Stimulated activated memory B cell treated with anti-CD40 and anti-IgM and Interleukin-4, amounts not matched to agents 10 μg/mL and 1 μg/mL and 100 μg/mL, for 72 hours (primary cell): ENCODE measurements around the gene WNT7B.
A peak's percentile ranks its signal among the peaks of the same experiment; 100 is the strongest.

Source experiments
- ATAC-seq: fragments of 150-1000 bp; cut with Tn5 transposase; 2 replicates; pipeline ENCODE4 v1.10.0; 2021
- H3K27ac Mint-ChIP-seq: one replicate; pipeline ENCODE4 v1.8.0; 2022; ENCODE audit warnings: mild to moderate bottlenecking, mixed read lengths
- H3K27me3 Mint-ChIP-seq: one replicate; pipeline ENCODE4 v1.8.0; 2022; ENCODE audit warnings: mixed read lengths
- H3K36me3 Mint-ChIP-seq: one replicate; pipeline ENCODE4 v1.8.0; 2022; ENCODE audit warnings: mixed read lengths
- H3K4me1 Mint-ChIP-seq: one replicate; pipeline ENCODE4 v1.8.0; 2022; ENCODE audit warnings: mixed read lengths
- H3K4me3 Mint-ChIP-seq: one replicate; pipeline ENCODE4 v1.8.0; 2022; ENCODE audit warnings: mild to moderate bottlenecking, moderate library complexity, mixed read lengths
- H3K9me3 Mint-ChIP-seq: one replicate; pipeline ENCODE4 v1.8.0; 2022; ENCODE audit warnings: mixed read lengths

WNT7B gene

DNA sequence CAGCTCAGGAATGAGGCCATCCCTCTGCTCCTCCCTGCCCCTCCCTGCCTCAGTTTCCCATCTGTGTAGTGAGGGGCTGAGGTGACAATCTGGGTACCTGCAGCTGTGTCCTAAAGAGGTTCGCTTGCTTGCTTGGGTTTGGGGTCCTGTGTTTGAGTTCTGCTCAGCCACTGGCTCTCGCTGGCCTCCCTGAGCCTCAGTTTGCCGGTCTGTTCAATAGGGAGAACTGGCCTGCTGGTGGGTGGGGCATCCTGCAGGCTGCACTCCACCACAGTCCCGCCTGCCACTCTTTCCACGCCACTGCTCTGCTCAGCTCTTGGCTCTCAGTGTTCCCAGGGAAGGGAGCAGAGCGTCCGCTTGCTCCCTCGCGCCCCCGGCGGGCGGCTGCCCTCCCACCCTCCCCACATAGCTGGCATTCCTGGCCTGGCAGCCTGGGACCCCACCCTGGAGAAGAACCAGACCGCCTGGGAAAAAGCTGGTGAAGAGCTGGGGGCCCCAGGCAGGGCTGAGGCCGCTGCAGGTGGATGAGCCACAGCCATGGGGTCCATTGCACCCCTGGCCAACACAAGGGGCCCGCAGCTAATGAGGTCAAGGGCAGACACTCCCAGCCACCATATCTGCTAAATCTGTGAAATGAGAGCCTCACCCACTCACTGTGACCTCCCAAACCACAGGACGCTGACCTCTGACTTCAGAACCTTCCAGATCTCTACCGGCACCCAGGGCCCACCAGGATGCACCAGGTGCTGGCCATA is 15.1 kb downstream of the WNT7B start:
- Mint-ChIP-seq H3K4me3 (no peak overlapping the region), H3K4me1 (peaks cover 9% of the 10 kb centered on the region)

DNA sequence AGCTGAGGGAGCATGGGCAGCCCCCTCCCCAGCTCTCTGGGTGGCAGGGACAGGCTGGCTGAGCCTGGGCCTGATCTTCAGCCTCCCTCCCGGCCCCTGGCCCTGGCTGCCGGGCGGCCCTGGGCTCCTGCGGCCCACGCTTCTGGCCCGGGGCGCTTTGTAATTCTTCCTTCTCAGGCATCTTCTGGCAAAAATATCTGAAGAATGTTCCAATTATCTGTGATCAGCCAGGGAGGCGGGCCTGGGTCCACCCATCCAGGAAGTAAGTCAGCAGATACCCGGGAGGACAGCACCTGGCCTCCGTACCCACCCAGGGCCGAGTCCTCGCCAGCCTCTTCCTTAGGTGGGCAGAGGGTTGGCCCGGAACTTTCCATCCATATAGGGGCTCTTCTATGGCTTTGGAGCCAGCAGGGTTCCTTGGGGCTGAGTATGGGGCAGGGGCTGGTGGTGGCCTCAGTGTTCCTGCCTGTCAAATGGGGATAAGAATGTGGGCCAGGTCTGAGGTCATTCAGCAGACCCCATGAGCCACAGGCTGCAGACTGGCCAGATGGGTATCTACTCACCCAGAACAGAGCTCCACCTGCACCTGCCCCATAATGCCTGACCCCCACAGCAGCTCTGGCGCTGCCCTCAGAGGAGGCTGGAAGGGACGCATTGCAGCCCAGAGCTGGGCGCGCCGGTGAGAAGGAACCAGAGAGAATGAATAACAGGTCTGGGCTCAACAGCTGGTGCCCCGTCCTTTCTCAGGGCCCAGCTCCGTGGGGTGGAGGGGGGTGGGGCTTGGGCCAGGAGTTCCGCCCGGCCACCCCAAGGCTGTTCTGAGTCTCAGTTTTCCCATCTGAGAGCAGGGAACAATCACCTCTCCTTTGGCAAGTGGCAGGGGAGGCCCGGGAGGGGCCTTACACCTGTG is 16.2 kb downstream of the WNT7B start:
- Mint-ChIP-seq H3K27ac (no peak overlapping the region), H3K36me3 (no peaks in the 10 kb centered on the region), H3K4me3 (no peak overlapping the region), H3K27me3 (peaks cover 84% of the 10 kb centered on the region), H3K9me3 (no peaks in the 10 kb centered on the region), H3K4me1 (peaks cover 9% of the 10 kb centered on the region)
- no peak for ATAC-seq

More for the DNA sequence above, 15.1 kb downstream of the WNT7B start:
- H3K27ac Mint-ChIP-seq, result no peak overlapping the region
- H3K36me3 Mint-ChIP-seq, result no peaks in the 10 kb centered on the region
- no peaks in the 10 kb centered on the region for H3K9me3 Mint-ChIP-seq
- ATAC-seq, result no peak
- H3K27me3 Mint-ChIP-seq, result peaks cover 87% of the 10 kb centered on the region

DNA sequence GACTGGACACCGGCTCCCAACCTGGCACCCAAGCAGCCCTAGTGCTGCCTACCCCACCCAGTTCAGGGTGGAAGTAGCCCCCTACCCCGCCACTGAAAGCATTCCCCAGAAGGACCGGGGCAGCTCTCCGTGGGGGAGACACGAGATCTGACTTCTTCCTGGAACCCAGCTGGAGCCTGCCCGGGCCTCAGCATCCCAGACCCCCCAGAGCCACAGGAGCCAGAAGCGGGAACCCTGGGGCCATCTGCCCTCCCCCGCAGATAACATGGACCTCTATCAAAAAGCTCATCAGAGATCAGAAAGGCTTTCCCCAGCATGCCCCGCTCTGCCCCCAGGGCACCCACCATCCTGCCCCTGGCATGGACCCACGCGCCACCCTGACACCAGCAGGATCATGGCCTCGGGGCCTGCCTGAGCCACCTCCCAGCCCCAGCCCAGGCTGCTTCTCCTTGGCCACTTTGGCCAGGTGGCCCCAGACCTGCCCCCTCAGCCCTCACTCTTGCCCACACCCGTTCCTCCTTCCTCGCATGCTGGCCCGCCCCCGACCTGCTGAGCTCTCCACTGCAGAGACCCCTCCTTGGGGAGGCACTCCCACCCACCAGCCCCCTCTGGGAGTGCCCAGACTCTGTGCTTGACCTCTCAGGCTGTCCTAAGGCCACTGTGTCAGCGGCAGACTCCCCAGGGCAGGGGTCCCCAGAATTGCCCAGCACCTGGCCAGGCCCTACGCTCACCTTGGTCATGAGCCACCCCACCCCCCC is 17.1 kb downstream of the WNT7B start:
- H3K27ac Mint-ChIP-seq, result no peak overlapping the region
- no peaks in the 10 kb centered on the region for H3K36me3 Mint-ChIP-seq
- H3K4me3 Mint-ChIP-seq, result no peak overlapping the region
- H3K4me1 Mint-ChIP-seq, result peaks cover 4% of the 10 kb centered on the region
- no peak for ATAC-seq
- no peaks in the 10 kb centered on the region for H3K9me3 Mint-ChIP-seq
- H3K27me3 Mint-ChIP-seq, result peaks cover 84% of the 10 kb centered on the region

DNA sequence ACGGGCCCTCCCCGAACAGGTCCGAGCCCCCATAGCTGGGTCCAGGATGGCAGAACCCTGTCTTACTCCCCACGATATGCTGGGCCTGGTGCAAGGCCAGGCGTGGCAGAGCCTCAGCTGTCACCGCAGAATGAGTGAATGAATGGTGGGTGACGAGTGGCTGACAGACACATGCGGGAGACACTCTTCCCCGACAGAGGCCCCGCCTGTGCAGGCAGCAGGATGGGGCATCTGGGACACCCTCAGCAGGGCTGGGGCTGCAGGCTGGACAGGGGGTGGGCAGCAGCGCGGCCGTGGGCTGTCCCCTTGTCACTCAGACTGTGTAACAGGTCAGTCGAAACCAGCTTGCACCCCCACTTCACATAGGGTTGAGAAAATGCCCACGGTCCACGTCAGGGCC is 18.0 kb downstream of the WNT7B start:
- Mint-ChIP-seq H3K4me1 (no peaks in the 10 kb centered on the region), H3K27ac (no peak overlapping the region), H3K27me3 (peaks cover 84% of the 10 kb centered on the region), H3K36me3 (no peaks in the 10 kb centered on the region), H3K9me3 (no peaks in the 10 kb centered on the region), H3K4me3 (no peak overlapping the region)
- ATAC-seq, result no peak

DNA sequence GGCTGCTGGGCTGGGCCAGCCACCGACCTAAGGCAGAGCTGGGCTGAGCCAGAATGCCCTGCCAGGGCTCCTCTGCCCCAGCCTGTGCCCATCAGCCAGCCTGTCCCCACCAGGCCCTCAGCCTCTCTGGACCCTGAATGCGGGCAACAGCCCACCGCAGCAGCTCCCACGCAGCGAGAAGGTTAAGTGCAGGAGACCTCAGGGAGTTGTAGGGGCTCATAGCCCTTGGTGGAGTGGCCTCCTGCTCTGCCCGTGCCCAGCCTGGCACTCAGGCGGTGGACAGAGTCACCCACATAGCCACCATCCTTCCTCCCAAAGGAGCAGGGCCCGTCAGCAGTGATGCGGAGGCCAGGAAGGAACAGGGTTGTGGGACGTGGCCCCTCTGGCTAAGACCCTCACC is 19.1 kb downstream of the WNT7B start:
- H3K4me3 Mint-ChIP-seq, result no peak overlapping the region
- H3K4me1 Mint-ChIP-seq, result peaks cover 7% of the 10 kb centered on the region
- H3K9me3 Mint-ChIP-seq, result no peaks in the 10 kb centered on the region
- peaks cover 84% of the 10 kb centered on the region for H3K27me3 Mint-ChIP-seq
- no peak for ATAC-seq
- H3K36me3 Mint-ChIP-seq, result no peaks in the 10 kb centered on the region
- H3K27ac Mint-ChIP-seq, result no peak overlapping the region

DNA sequence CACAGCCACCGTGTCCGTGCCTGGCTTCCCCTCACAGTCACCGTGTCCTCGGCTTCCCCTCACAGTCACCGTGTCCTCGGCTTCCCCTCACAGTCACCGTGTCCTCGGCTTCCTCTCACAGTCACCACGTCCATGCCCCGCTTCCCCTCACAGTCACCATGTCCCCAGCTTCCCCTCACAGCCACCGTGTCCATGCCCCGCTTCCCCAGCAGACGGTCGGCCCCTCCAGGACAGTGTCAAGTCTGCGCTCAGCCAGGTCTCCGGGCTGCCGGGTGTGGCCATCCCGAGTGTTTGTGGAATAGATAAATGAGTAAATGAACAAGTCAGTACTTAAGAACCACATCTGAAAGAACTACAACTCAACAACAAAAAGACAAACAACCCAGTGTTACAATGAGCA is 23.8 kb downstream of the WNT7B start:
- Mint-ChIP-seq H3K4me3 (no peak overlapping the region), H3K27me3 (peaks cover 69% of the 10 kb centered on the region), H3K36me3 (no peaks in the 10 kb centered on the region), H3K4me1 (peaks cover 27% of the 10 kb centered on the region), H3K27ac (no peak overlapping the region), H3K9me3 (no peaks in the 10 kb centered on the region)
- no peak for ATAC-seq

DNA sequence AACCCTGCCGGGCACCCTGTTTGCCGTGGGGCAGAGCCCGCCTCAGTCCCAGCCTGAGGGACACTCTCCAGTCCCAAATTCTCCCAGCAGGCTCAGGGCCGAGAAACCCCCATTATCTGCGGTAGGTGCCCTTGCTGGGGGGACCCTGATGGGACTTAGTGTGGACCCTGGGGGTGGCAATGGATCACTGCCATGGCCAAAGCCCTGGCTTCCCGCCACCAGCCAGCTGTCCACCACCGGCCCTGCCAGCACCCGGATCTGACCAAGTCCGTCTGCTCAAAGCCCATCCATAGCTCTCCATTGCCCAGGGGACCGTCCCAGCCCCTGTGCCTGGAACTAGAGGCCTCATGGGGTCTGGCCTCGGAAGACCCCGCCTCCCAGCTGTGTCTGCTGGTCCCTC is 24.4 kb downstream of the WNT7B start:
- H3K9me3 Mint-ChIP-seq, result no peaks in the 10 kb centered on the region
- peaks cover 66% of the 10 kb centered on the region for H3K27me3 Mint-ChIP-seq
- peaks cover 33% of the 10 kb centered on the region for H3K4me1 Mint-ChIP-seq
- no peak overlapping the region for H3K27ac Mint-ChIP-seq
- ATAC-seq, result no peak
- H3K4me3 Mint-ChIP-seq, result no peak overlapping the region
- H3K36me3 Mint-ChIP-seq, result no peaks in the 10 kb centered on the region

DNA sequence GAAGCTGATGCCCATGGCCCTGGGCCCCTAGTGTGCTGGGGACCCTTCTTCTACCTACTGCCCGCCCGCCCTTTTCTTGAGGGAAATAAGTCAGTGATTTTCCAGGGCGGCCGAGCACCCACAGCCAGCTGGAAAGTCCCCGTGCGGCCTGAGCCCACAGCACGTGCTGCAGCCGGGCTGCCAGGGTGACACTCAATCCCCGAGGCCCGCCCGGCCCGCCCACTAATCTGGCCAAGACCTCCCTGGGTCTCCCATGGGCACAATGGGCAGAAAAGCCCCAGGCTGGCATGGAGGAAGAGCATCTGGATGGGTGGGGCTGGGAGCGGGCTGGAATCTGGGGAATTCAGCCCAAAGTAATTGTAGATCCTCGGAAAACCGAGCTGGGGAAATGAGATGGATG is 24.8 kb downstream of the WNT7B start:
- H3K4me1 Mint-ChIP-seq, result peaks cover 37% of the 10 kb centered on the region

DNA sequence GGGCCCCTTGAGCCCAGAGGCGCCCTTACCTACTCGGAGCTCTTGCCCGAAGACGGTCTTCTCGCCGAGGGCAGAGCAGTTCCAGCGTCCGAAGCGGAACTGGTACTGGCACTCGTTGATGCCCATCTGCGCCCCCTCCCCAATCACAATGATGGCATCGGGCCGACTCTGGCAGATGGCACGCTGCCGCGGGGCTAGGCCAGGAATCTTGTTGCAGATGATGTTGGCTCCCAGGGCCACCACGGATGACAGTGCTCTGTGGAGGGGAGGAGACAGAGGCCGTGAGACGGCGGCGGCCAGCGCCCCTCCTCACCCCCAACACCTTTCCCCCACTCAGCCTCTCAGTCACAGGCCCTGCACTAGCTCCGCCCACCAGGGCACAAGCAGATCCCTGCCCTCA is 27.1 kb downstream of the WNT7B start:
- Mint-ChIP-seq H3K27ac (no peak overlapping the region), H3K4me1 (peaks cover 41% of the 10 kb centered on the region), H3K36me3 (no peaks in the 10 kb centered on the region), H3K4me3 (no peak overlapping the region), H3K27me3 (peaks cover 60% of the 10 kb centered on the region), H3K9me3 (no peaks in the 10 kb centered on the region)
- no peak for ATAC-seq

More for the DNA sequence above, 24.8 kb downstream of the WNT7B start:
- Mint-ChIP-seq H3K27ac (no peak overlapping the region), H3K4me3 (no peak overlapping the region), H3K27me3 (peaks cover 66% of the 10 kb centered on the region), H3K36me3 (no peaks in the 10 kb centered on the region), H3K9me3 (no peaks in the 10 kb centered on the region)
- no peak for ATAC-seq

DNA sequence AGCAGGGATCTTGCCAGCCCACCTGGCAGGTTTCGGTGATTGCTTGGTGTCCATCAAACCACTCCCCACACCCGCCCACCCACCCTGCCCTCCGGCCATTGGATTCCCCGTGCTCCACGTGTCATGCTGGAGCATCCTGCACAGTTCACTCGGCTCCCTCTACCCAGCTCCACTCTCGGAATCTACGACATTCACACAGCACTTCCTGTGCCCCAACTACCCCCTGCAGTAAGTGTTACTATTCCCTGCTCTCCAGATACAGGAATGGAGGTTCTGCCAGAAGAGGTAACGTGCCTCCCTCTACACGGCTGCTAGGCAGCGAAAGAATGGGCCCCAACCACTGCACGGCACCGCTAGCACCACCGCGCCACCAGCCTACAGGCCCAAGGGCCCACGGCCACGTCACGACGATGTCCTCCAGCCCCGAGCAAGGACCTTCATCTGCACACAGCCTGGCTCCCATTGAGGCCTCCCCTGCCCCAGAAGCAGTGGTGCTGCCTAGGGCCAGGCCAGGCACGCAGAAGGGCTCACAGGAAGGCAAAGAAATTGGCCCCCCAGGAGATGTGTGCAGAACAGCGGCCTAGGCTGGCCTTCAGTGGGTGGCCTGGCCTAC is 27.6 kb downstream of the WNT7B start:
- ATAC-seq, result no peak
- H3K27ac Mint-ChIP-seq, result no peak overlapping the region
- no peaks in the 10 kb centered on the region for H3K9me3 Mint-ChIP-seq
- H3K36me3 Mint-ChIP-seq, result no peaks in the 10 kb centered on the region
- peaks cover 55% of the 10 kb centered on the region for H3K27me3 Mint-ChIP-seq
- H3K4me3 Mint-ChIP-seq, result no peak overlapping the region
- H3K4me1 Mint-ChIP-seq, result peaks cover 41% of the 10 kb centered on the region

DNA sequence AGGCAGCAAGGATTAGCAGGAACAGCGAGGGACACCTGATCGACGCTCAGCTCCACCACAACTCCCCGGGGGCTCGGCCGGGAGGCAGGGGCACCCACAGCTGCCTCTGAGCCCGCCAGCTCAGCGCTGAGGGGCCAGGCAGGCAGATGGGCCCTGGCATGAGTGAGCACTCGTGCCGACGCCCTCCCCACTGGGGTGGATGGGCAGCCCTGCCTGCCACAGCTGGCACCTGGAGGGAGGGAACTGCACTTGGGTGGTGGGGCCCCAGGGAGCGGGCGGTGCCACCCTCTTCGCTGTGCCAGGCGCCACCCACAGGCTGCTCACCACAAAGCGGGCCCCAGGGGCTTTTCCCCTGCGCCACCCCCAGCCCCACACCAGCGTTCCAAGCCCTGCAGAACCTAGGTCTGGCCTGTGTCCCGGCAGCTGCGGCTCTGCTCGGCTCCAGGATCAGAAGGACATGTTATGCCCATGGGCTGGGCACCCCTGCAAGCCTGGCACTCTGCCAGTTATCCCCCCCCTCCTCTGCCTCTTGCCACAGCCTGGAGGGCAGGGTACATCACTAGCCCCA is 28.8 kb downstream of the WNT7B start:
- Mint-ChIP-seq H3K27me3 (peaks cover 43% of the 10 kb centered on the region), H3K36me3 (no peaks in the 10 kb centered on the region), H3K4me1 (peaks cover 36% of the 10 kb centered on the region), H3K27ac (no peak overlapping the region), H3K9me3 (no peaks in the 10 kb centered on the region), H3K4me3 (no peak overlapping the region)
- ATAC-seq, result peak; percentile 76

DNA sequence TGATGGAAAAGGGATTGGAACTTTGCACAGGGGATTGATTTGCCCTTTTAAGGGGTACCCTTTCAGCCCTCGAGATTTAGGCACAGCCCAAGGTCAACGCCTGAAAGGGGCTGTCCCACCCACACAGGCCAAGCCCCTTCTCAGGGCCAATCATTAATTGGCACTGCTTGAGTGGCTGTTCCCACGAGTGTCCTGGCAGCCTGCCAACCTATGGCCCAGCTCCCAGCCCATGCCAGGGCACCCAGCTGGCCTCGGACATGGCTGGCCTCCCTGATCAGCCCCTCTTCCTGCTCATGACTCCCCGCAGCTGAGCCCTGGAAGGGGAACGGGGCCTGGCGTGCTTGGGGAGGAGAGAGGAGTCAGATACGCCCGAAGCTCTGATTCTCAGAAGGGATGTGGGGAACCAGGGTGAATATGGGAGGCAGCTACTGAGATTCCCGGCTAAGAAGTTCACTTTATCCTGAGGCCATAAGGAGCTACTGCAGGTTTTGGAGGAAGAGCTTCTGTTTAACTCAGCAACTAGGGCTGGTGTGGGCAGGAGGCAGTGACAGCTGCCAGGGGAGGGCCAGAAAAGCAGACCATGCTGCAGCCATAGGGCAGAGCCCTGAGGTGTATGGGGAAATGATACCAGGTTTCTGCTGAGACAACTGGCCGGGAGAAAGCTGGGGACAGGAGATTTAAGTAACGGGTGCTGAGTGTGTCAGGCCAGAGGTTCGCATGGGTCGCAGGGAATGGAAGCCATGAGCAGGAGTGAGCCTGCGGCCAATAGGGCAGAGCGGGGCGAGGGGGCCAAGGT is 30.0 kb downstream of the WNT7B start:
- peaks cover 34% of the 10 kb centered on the region for H3K4me1 Mint-ChIP-seq
- peak overlapping the region; percentile 7 for H3K4me3 Mint-ChIP-seq
- H3K27me3 Mint-ChIP-seq, result peaks cover 34% of the 10 kb centered on the region
- peak overlapping the region; percentile 5 for H3K27ac Mint-ChIP-seq
- no peaks in the 10 kb centered on the region for H3K9me3 Mint-ChIP-seq
- ATAC-seq, result peak; percentile 35
- no peaks in the 10 kb centered on the region for H3K36me3 Mint-ChIP-seq

DNA sequence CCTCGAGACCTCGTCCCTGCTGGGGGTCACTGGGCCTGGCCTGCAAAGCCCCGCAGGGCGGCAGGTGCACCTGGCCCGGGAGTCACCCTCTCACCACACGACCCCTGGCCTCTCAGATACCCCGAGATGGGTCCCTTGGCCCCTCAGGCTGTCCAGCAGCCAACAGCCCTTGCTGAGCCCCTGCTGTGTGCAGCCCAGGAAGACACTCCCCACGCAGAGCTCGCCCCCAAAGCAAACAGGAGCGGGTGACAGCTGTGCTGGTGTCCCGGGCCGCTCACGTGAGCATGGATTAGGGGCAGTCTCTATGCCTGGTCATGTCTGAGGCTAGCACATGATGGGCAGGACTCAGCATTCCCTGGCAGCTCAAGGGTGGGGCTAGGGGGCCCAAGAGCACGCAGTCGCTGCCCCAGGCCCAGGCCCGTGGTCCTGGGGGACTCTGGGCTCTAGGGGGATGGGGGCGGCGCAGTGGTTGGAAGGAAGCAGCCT is 31.3 kb downstream of the WNT7B start:
- Mint-ChIP-seq H3K27ac (no peak overlapping the region), H3K4me1 (peaks cover 34% of the 10 kb centered on the region), H3K9me3 (no peaks in the 10 kb centered on the region), H3K4me3 (no peak overlapping the region), H3K36me3 (no peaks in the 10 kb centered on the region), H3K27me3 (peaks cover 34% of the 10 kb centered on the region)
- ATAC-seq, result no peak
